IMR-90 (cell line): ENCODE results near the gene NUP93.

ENCODE experiments used
- MXI1 ChIP-seq: IDR thresholded peaks from 2 replicates; pipeline ENCODE4 v1.6.1; 2012; ENCODE audit warnings: low read depth, mild to moderate bottlenecking, low read length, moderate library complexity, borderline replicate concordance
- RAD21 ChIP-seq: IDR thresholded peaks from 2 replicates; pipeline ENCODE4 v1.6.1; 2012; ENCODE audit warnings: low read length, improper control_type of control experiment
- RCOR1 ChIP-seq: IDR thresholded peaks from 2 replicates; pipeline ENCODE4 v1.6.1; 2012; ENCODE audit warnings: mild to moderate bottlenecking, low read length, improper control_type of control experiment; ENCODE audit not compliant: insufficient replicate concordance
- SMC3 ChIP-seq: fragments of 150-350 bp; IDR thresholded peaks from 2 replicates; pipeline ENCODE4 v1.6.1; 2016; ENCODE audit warnings: low read depth, mild to moderate bottlenecking, antibody characterized with exemption, low read length, moderate library complexity
- TF ChIP-seq, protein P1 (sequence below): fragments of 150-350 bp; IDR thresholded peaks from 2 replicates; pipeline ENCODE4 v1.6.1; 2017; ENCODE audit warnings: mild to moderate bottlenecking, antibody characterized with exemption, low read length, low read depth
- TF ChIP-seq, protein P2 (sequence below): conservative IDR thresholded peaks from 2 replicates; pipeline ENCODE4 v1.5.1; 2012; ENCODE audit warnings: mild to moderate bottlenecking, low read depth, low read length, improper control_type of control experiment

DNA sequence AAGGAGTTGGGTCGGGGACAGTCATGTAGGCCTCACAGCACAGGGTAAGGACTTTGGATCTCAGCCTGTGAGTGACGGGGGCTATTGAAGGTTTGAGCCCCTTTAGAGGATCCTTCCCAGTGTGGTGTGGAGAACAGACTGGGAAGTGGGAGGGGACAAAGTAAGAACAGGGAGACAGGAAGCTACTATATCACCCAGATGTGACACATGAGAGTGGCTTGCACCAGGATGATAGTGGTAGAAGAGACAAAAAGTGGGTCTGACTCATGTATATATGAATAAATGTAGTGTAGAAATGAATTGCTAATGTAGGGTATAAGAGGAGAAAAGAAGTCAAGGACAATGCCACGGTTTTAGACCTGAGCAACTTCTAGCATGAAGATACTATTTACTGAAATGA, 4.5 kb downstream of the NUP93 start:
- TF ChIP-seq RAD21: no peak
- TF ChIP-seq RCOR1: no peak
- TF ChIP-seq, protein P1, sequence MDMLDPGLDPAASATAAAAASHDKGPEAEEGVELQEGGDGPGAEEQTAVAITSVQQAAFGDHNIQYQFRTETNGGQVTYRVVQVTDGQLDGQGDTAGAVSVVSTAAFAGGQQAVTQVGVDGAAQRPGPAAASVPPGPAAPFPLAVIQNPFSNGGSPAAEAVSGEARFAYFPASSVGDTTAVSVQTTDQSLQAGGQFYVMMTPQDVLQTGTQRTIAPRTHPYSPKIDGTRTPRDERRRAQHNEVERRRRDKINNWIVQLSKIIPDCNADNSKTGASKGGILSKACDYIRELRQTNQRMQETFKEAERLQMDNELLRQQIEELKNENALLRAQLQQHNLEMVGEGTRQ: no peak
- TF ChIP-seq SMC3: no peak
- TF ChIP-seq, protein P2, sequence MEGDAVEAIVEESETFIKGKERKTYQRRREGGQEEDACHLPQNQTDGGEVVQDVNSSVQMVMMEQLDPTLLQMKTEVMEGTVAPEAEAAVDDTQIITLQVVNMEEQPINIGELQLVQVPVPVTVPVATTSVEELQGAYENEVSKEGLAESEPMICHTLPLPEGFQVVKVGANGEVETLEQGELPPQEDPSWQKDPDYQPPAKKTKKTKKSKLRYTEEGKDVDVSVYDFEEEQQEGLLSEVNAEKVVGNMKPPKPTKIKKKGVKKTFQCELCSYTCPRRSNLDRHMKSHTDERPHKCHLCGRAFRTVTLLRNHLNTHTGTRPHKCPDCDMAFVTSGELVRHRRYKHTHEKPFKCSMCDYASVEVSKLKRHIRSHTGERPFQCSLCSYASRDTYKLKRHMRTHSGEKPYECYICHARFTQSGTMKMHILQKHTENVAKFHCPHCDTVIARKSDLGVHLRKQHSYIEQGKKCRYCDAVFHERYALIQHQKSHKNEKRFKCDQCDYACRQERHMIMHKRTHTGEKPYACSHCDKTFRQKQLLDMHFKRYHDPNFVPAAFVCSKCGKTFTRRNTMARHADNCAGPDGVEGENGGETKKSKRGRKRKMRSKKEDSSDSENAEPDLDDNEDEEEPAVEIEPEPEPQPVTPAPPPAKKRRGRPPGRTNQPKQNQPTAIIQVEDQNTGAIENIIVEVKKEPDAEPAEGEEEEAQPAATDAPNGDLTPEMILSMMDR: no peak
- TF ChIP-seq MXI1: no peak
